GM19467 (cell line): Measurements from ENCODE around the gene PDE1A.

Experiments
- ATAC-seq: cut with Tn5 transposase; IDR thresholded peaks from one replicate; pipeline ENCODE4 v1.9.1; 2021; ENCODE audit warnings: mild to moderate bottlenecking, moderate library complexity; ENCODE audit not compliant: unreplicated experiment

Gene PDE1A

GRCh38 chr2:182144041-182144775 is 282.6 kb downstream of the PDE1A start:
- no peak for ATAC-seq

GRCh38 chr2:182142062-182142461 is 284.8 kb downstream of the PDE1A start:
- ATAC-seq, result no peak

GRCh38 chr2:182134201-182134600 is 292.6 kb downstream of the PDE1A start:
- ATAC-seq, result no peak

- ATAC-seq, result no peak
Measured at GRCh38 chr2:182133195-182133891, 293.5 kb downstream of the PDE1A start.

- ATAC-seq, result no peak
Measured at GRCh38 chr2:182132605-182133004, 294.2 kb downstream of the PDE1A start.

GRCh38 chr2:182128821-182129707 is 297.8 kb downstream of the PDE1A start:
- no peak for ATAC-seq

GRCh38 chr2:182117196-182117595 is 309.6 kb downstream of the PDE1A start:
- ATAC-seq, result no peak

- no peak for ATAC-seq
Measured at GRCh38 chr2:182116774-182117173, 310.1 kb downstream of the PDE1A start.

- no peak for ATAC-seq
Measured at GRCh38 chr2:182115258-182115657, 311.6 kb downstream of the PDE1A start.

GRCh38 chr2:182113334-182113733 is 313.5 kb downstream of the PDE1A start:
- ATAC-seq, result no peak

- ATAC-seq, result no peak
Measured at GRCh38 chr2:182110347-182110746, 316.5 kb downstream of the PDE1A start.

GRCh38 chr2:182103526-182103925 is 323.3 kb downstream of the PDE1A start:
- ATAC-seq, result no peak

- no peak for ATAC-seq
Measured at GRCh38 chr2:182101263-182101662, 325.6 kb downstream of the PDE1A start.

- no peak for ATAC-seq
Measured at GRCh38 chr2:182098648-182099047, 328.2 kb downstream of the PDE1A start.

- no peak for ATAC-seq
Measured at GRCh38 chr2:182097571-182098164, 329.2 kb downstream of the PDE1A start.

- no peak for ATAC-seq
Measured at GRCh38 chr2:182090486-182090885, 336.4 kb downstream of the PDE1A start.
